Natural killer cell (primary cell): ENCODE results near the gene USP48. TPM values are rescaled to one million over a fixed set of nuclear protein-coding genes. Genes with fewer than 3 reads are reported as not detected.

Experiments
- ATAC-seq, 3 donors: fragments of 150-1000 bp in 2 of 3; fragments of 200-7000 bp in 1 of 3; cut with Tn5 transposase; 1 replicate in 1 of 3; 2 replicates in 2 of 3; pipeline ENCODE4 v1.10.0; 2021; ENCODE audit warnings: mild to moderate bottlenecking in 2 of 3, moderate library complexity in 2 of 3
- DNase-seq, 2 donors: peaks; one replicate each; pipeline versions ENCODE4 v3.0.0 to v3.0.0-alpha.2; 2013 to 2021; ENCODE audit warnings: mixed read lengths in 1 of 2
- H3K27ac ChIP-seq: one replicate; pipeline ENCODE4 v1.5.1; 2013; ENCODE audit warnings: mild to moderate bottlenecking, low read length
- H3K27me3 ChIP-seq: one replicate; pipeline ENCODE4 v1.6.1; 2013; ENCODE audit warnings: low read length; ENCODE audit not compliant: control insufficient read depth, insufficient read depth
- H3K36me3 ChIP-seq: one replicate; pipeline ENCODE4 v1.6.1; 2013; ENCODE audit warnings: low read length; ENCODE audit not compliant: control insufficient read depth, insufficient read depth
- H3K4me1 ChIP-seq: one replicate; pipeline ENCODE4 v1.6.1; 2013; ENCODE audit warnings: low read length; ENCODE audit not compliant: control insufficient read depth, insufficient read depth
- H3K4me3 ChIP-seq: one replicate; pipeline ENCODE4 v1.5.1; 2013; ENCODE audit warnings: low read length
- H3K9me3 ChIP-seq: one replicate; pipeline ENCODE4 v1.6.1; 2013; ENCODE audit warnings: low read length; ENCODE audit not compliant: control insufficient read depth, insufficient read depth
- H3K27ac Mint-ChIP-seq, 2 donors: one replicate each; pipeline ENCODE4 v1.8.0; 2022; ENCODE audit warnings: mild to moderate bottlenecking in 2 of 2, mixed read lengths in 2 of 2, moderate library complexity in 1 of 2
- H3K27me3 Mint-ChIP-seq, 2 donors: one replicate each; pipeline ENCODE4 v1.8.0; 2022; ENCODE audit warnings: low read depth in 2 of 2, mixed read lengths in 2 of 2
- H3K36me3 Mint-ChIP-seq: one replicate; pipeline ENCODE4 v1.8.0; 2022; ENCODE audit warnings: mixed read lengths
- H3K4me1 Mint-ChIP-seq, 2 donors: one replicate each; pipeline ENCODE4 v1.8.0; 2022; ENCODE audit warnings: mixed read lengths in 2 of 2
- H3K4me3 Mint-ChIP-seq: one replicate; pipeline ENCODE4 v1.8.0; 2022; ENCODE audit warnings: mild to moderate bottlenecking, moderate library complexity, mixed read lengths
- H3K9me3 Mint-ChIP-seq, 2 donors: one replicate each; pipeline ENCODE4 v1.8.0; 2022; ENCODE audit warnings: mixed read lengths in 2 of 2
- CTCF ChIP-seq: fragments of 200-600 bp; IDR thresholded peaks from one replicate; pipeline ENCODE4 v1.8.0; 2022; ENCODE audit warnings: antibody characterized with exemption
- WGBS: methylation state at CpG from one replicate; pipeline ENCODE4 v1.1.7; 2013; ENCODE audit warnings: missing lambda C conversion rate; ENCODE audit not compliant: insufficient coverage; 5-methylcytosine and 5-hydroxymethylcytosine counted together
- intact Hi-C: fragments of 100-400 bp; cut with micrococcal nuclease; formaldehyde crosslinking; loops from one replicate; pipeline ENCODE4 v1.14.2; 2022
- total RNA-seq, 4 donors: library from RNA; stranded (reverse); fragments of 120-200 nt in 1 of 4; gene quantifications; one replicate each; pipeline versions ENCODE4 v1.2.3 to v1.2.4, GENCODE V29; 2013 to 2022

The USP48 gene
- total RNA-seq, 3 donors from 2014 or later (not counting 1 experiment from before 2014, with no cell fraction given) = 71.4 to 127 (median 90.5) TPM

DNA sequence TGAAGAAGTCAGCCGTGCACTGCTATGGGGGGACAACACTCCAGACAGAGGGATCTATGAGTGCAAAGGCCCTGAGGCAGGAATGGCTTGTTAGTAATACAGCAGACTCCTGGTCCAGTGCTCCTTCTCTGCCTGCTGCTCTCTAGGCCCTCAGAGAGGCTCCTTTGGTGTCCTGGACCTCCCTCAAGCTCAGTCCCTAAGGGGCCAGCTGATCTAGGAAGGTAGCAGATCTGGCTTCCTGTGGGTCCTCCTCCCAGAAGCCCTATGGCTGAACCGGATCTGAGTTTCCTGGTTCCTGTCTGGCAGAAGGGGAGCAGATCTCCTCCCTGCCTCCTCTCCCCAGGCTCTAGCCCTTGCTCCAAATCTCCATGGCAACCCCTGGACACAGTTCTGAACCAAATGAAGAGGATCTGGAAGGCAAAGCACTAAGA, 28.9 kb upstream of the USP48 start, which contains the start of gene LDLRAD2:
LDLRAD2 (plus strand) TSS at position 391 of the 431 bp plus-strand sequence. CDS start 187 bp downstream, outside the sequence.
- H3K9me3 Mint-ChIP-seq = no peaks in the 10 kb centered on the region
- intact Hi-C loops = no loop called here
- H3K27me3 ChIP-seq = no peaks in the 10 kb centered on the region
- H3K27me3 Mint-ChIP-seq = peaks cover 0 to 3% of the 10 kb centered on the region in 2 donors
- no peak within 1 kb of the TSS for H3K27ac ChIP-seq
- H3K9me3 ChIP-seq = no peaks in the 10 kb centered on the region
- 68% methylated on average over 2 of the region's 2 CpGs for WGBS
- no peak within 1 kb of the TSS for H3K4me3 ChIP-seq
- H3K36me3 ChIP-seq = no peaks in the 10 kb centered on the region
- H3K27ac Mint-ChIP-seq = no peak within 1 kb of the TSS
- no peak for ATAC-seq
- H3K36me3 Mint-ChIP-seq = no peaks in the 10 kb centered on the region
- no peak for DNase-seq
- TF ChIP-seq CTCF = no peak
- H3K4me1 ChIP-seq = peaks cover 24% of the 10 kb centered on the region
- peaks cover 0 to 14% of the 10 kb centered on the region in 2 donors for H3K4me1 Mint-ChIP-seq
- peak within 1 kb of the TSS; percentile 59 for H3K4me3 Mint-ChIP-seq

DNA sequence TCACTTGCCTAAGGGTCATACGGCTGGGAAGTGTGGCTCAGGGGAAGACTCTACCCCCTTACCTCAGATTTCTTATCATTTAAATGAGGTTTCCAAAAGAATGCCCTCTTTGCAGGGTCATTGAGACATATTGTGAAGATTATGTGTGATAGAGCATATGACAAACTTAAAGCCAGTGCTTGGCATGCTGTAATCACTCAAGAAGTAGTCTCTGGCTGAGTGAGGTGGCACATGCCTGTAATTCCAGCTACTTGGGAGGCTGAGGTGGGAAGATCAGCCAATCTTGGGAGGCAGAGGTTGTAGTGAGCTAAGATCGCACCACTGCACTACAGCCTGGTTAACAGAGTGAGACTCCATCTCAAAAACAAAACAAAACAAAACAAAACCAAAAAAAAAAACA, 21.6 kb upstream of the USP48 start:
- Histone ChIP-seq H3K27me3 (no peaks in the 10 kb centered on the region), H3K36me3 (no peaks in the 10 kb centered on the region), H3K4me1 (no peaks in the 10 kb centered on the region), H3K4me3 (no peak overlapping the region), H3K9me3 (no peaks in the 10 kb centered on the region), H3K27ac (no peak overlapping the region)
- Mint-ChIP-seq H3K4me1 (no peaks in the 10 kb centered on the region), H3K36me3 (no peaks in the 10 kb centered on the region), H3K4me3 (no peak overlapping the region), H3K9me3 (no peaks in the 10 kb centered on the region), H3K27me3 (peaks cover 0 to 3% of the 10 kb centered on the region in 2 donors), H3K27ac (no peak overlapping the region)
- DNase-seq (no peak), ATAC-seq (no peak)
- TF ChIP-seq CTCF = no peak
- intact Hi-C loops = no loop called here
- WGBS = 100% methylated on average over 1 of the region's 2 CpGs

DNA sequence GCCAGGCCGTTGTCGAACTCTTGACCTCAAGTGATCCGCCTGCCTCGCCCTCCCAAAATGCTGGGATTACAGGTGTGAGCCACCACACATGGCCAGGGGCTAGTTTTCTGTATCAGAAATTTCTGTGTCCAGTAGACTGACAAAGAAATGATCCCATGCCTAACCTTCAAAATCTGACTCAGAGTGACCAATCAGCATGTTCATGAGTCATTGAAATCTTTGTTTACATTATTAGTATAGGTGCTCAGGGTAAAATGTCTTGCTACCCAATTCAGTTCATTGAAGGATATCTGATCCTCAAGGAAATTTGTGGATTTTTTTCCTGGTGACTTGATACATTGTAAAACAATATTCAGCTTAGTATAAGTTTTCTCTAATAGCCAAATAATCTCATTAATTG, 18.2 kb upstream of the USP48 start:
- Histone ChIP-seq H3K36me3 (no peaks in the 10 kb centered on the region), H3K9me3 (no peaks in the 10 kb centered on the region), H3K27me3 (no peaks in the 10 kb centered on the region), H3K4me3 (no peak overlapping the region), H3K4me1 (no peaks in the 10 kb centered on the region), H3K27ac (no peak overlapping the region)
- 90% methylated on average over 4 of the region's 4 CpGs for WGBS
- Mint-ChIP-seq H3K9me3 (no peaks in the 10 kb centered on the region), H3K4me1 (no peaks in the 10 kb centered on the region), H3K4me3 (no peak overlapping the region), H3K27ac (no peak overlapping the region), H3K27me3 (peaks cover 0 to 3% of the 10 kb centered on the region in 2 donors), H3K36me3 (no peaks in the 10 kb centered on the region)
- DNase-seq (no peak), ATAC-seq (no peak)
- TF ChIP-seq CTCF = no peak
- intact Hi-C loops = no loop called here

GRCh38 chr1:21799730-21800129, 16.8 kb upstream of the USP48 start:
- Mint-ChIP-seq H3K27ac (no peak overlapping the region), H3K36me3 (no peaks in the 10 kb centered on the region), H3K4me3 (no peak overlapping the region), H3K27me3 (peaks cover 0 to 3% of the 10 kb centered on the region in 2 donors), H3K4me1 (no peaks in the 10 kb centered on the region), H3K9me3 (no peaks in the 10 kb centered on the region)
- no peaks in the 10 kb centered on the region for H3K27me3 ChIP-seq
- H3K4me1 ChIP-seq = no peaks in the 10 kb centered on the region
- no peak overlapping the region for H3K4me3 ChIP-seq
- no peak for ATAC-seq
- intact Hi-C loops = no loop called here
- peaks cover 3% of the 10 kb centered on the region for H3K9me3 ChIP-seq
- H3K27ac ChIP-seq = no peak overlapping the region
- TF ChIP-seq CTCF = no peak
- 58% methylated on average over 5 of the region's 5 CpGs for WGBS
- no peak for DNase-seq
- no peaks in the 10 kb centered on the region for H3K36me3 ChIP-seq
